ENCODE data around the gene ANKRA2. TPM values are rescaled to one million over a fixed set of nuclear protein-coding genes. Genes with fewer than 3 reads are reported as not detected.

Gene ANKRA2
- total and polyA plus RNA-seq, 10 of the 15 experiments (the other 5 are each of a cell fraction or from before 2014, with no cell fraction given): 12.3 to 47.1 (median 21.9) TPM

DNA sequence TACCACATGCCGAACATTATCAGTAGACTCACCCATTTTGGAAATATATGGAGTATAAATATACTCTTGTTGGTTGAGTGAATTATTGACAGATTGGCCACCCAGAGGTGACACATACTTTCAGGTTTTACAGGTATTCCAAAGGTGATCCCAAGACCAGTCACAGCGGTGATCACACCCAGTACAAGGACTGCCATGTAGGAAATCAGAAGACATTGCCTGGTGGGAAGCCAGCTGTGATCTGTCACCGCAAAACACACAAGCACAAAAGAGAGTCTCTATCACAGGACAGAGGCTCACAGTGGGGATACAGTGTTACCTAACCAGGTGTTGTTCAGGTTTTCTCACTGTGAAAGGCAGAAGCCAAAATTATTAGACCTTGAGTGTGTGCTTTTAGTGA is 51.4 kb downstream of the ANKRA2 start:
- Histone ChIP-seq H3K27ac (ENCODE audit: control insufficient read depth, insufficient read depth) (no peak overlapping the region), H3K79me2 (ENCODE audit: control insufficient read depth, insufficient read depth, low read length) (no peaks in the 10 kb centered on the region), H3K4me1 (ENCODE audit: control insufficient read depth, insufficient read depth, low read length) (no peaks in the 10 kb centered on the region), H2AFZ (ENCODE audit: control insufficient read depth, low read depth, low read length) (no peak overlapping the region), H3K36me3 (ENCODE audit: control insufficient read depth in 2 of 2, insufficient read depth in 2 of 2, low read length in 1 of 2) (no peaks in the 10 kb centered on the region), H3K9me3 (replicated peaks; ENCODE audit: control insufficient read depth, insufficient read depth, low read length) (no peaks in the 10 kb centered on the region), H3K9ac (ENCODE audit: control insufficient read depth, insufficient read depth, low read length) (no peak overlapping the region), H3K4me3 (no peak overlapping the region), H3K27me3 (replicated peaks in 1 of 2; ENCODE audit: control insufficient read depth in 2 of 2, insufficient read depth in 2 of 2, low read length in 1 of 2) (no peaks in the 10 kb centered on the region), H3K4me2 (ENCODE audit: control insufficient read depth, insufficient read depth) (no peak overlapping the region), H4K20me1 (ENCODE audit: control insufficient read depth, insufficient read depth) (no peaks in the 10 kb centered on the region)
- intact Hi-C loops (cut with micrococcal nuclease; ENCODE audit: unreplicated experiment): no loop called here
- in situ Hi-C loops (cut with MboI): no loop called here
- CTCF ChIA-PET: no interaction called here
- 98% methylated on average over 3 of the region's 3 CpGs for WGBS (ENCODE audit: insufficient coverage, insufficient replicate concordance, low lambda C conversion rate, missing lambda C conversion rate)
- FAIRE-seq: no peak
- SMC1A ChIA-PET (ENCODE audit: uncharacterized antibody, unreplicated experiment): no interaction called here
- BruUV-seq (replicated peaks): no TSS peak
- RAD21 ChIA-PET (ENCODE audit: unreplicated experiment): no interaction called here
- POLR2A ChIA-PET: no interaction called here
- TF ChIP-seq RELA (IDR thresholded peaks at IDR 0.05; ENCODE audit: borderline replicate concordance, partially characterized antibody): no peak
- TF ChIP-seq, protein P1, sequence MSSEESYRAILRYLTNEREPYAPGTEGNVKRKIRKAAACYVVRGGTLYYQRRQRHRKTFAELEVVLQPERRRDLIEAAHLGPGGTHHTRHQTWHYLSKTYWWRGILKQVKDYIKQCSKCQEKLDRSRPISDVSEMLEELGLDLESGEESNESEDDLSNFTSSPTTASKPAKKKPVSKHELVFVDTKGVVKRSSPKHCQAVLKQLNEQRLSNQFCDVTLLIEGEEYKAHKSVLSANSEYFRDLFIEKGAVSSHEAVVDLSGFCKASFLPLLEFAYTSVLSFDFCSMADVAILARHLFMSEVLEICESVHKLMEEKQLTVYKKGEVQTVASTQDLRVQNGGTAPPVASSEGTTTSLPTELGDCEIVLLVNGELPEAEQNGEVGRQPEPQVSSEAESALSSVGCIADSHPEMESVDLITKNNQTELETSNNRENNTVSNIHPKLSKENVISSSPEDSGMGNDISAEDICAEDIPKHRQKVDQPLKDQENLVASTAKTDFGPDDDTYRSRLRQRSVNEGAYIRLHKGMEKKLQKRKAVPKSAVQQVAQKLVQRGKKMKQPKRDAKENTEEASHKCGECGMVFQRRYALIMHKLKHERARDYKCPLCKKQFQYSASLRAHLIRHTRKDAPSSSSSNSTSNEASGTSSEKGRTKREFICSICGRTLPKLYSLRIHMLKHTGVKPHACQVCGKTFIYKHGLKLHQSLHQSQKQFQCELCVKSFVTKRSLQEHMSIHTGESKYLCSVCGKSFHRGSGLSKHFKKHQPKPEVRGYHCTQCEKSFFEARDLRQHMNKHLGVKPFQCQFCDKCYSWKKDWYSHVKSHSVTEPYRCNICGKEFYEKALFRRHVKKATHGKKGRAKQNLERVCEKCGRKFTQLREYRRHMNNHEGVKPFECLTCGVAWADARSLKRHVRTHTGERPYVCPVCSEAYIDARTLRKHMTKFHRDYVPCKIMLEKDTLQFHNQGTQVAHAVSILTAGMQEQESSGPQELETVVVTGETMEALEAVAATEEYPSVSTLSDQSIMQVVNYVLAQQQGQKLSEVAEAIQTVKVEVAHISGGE (CRISPR knock-in tag; IDR thresholded peaks at IDR 0.05): no peak
- no peak for TF ChIP-seq BMI1 (IDR thresholded peaks at IDR 0.05; ENCODE audit: borderline replicate concordance)
- TF ChIP-seq ASH2L (IDR thresholded peaks at IDR 0.05; ENCODE audit: borderline replicate concordance, low read depth): no peak
- no peak for TF ChIP-seq NR2C2 (IDR thresholded peaks at IDR 0.05; ENCODE audit: borderline replicate concordance, control insufficient read depth, insufficient read length, low read depth)
- TF ChIP-seq ZNF24 (IDR thresholded peaks at IDR 0.05): no peak
- TF ChIP-seq WRNIP1 (IDR thresholded peaks at IDR 0.05; ENCODE audit: borderline replicate concordance, low read depth, low read length): no peak
- TF ChIP-seq, protein P2, sequence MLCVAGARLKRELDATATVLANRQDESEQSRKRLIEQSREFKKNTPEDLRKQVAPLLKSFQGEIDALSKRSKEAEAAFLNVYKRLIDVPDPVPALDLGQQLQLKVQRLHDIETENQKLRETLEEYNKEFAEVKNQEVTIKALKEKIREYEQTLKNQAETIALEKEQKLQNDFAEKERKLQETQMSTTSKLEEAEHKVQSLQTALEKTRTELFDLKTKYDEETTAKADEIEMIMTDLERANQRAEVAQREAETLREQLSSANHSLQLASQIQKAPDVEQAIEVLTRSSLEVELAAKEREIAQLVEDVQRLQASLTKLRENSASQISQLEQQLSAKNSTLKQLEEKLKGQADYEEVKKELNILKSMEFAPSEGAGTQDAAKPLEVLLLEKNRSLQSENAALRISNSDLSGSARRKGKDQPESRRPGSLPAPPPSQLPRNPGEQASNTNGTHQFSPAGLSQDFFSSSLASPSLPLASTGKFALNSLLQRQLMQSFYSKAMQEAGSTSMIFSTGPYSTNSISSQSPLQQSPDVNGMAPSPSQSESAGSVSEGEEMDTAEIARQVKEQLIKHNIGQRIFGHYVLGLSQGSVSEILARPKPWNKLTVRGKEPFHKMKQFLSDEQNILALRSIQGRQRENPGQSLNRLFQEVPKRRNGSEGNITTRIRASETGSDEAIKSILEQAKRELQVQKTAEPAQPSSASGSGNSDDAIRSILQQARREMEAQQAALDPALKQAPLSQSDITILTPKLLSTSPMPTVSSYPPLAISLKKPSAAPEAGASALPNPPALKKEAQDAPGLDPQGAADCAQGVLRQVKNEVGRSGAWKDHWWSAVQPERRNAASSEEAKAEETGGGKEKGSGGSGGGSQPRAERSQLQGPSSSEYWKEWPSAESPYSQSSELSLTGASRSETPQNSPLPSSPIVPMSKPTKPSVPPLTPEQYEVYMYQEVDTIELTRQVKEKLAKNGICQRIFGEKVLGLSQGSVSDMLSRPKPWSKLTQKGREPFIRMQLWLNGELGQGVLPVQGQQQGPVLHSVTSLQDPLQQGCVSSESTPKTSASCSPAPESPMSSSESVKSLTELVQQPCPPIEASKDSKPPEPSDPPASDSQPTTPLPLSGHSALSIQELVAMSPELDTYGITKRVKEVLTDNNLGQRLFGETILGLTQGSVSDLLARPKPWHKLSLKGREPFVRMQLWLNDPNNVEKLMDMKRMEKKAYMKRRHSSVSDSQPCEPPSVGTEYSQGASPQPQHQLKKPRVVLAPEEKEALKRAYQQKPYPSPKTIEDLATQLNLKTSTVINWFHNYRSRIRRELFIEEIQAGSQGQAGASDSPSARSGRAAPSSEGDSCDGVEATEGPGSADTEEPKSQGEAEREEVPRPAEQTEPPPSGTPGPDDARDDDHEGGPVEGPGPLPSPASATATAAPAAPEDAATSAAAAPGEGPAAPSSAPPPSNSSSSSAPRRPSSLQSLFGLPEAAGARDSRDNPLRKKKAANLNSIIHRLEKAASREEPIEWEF (IDR thresholded peaks at IDR 0.05; ENCODE audit: insufficient replicate concordance, low read depth, low read length): no peak
- no peak for TF ChIP-seq MYC (IDR thresholded peaks at IDR 0.05; ENCODE audit: insufficient read depth, insufficient read length, insufficient replicate concordance, low read length, severe bottlenecking)
- TF ChIP-seq, protein P3, sequence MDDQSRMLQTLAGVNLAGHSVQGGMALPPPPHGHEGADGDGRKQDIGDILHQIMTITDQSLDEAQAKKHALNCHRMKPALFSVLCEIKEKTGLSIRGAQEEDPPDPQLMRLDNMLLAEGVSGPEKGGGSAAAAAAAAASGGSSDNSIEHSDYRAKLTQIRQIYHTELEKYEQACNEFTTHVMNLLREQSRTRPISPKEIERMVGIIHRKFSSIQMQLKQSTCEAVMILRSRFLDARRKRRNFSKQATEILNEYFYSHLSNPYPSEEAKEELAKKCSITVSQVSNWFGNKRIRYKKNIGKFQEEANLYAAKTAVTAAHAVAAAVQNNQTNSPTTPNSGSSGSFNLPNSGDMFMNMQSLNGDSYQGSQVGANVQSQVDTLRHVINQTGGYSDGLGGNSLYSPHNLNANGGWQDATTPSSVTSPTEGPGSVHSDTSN (IDR thresholded peaks at IDR 0.05; ENCODE audit: insufficient replicate concordance, low read depth, low read length): no peak
- no peak for TF ChIP-seq STAT3 (IDR thresholded peaks at IDR 0.05; ENCODE audit: low read depth, low read length)
- TF ChIP-seq HCFC1 (IDR thresholded peaks at IDR 0.05; ENCODE audit: low read length): no peak
- ATAC-seq: no peak
- no peak for DNase-seq (ENCODE audit: low read depth, low spot score)
